Astrocyte (in vitro differentiated cells and primary cell): ENCODE data around the gene SLC16A2. TPM values are rescaled to one million over a fixed set of nuclear protein-coding genes. Genes with fewer than 3 reads are reported as not detected.
"Not testable (repeated sequence)": the region's sequence is repeated elsewhere in the genome, so short reads cannot be mapped to it uniquely, and the experiment has no call there.

ENCODE experiments used
- DNase-seq: peaks from one replicate; pipeline ENCODE4 v3.0.0-alpha.2; 2010; ENCODE audit warnings: low read depth
- FAIRE-seq: peaks from 2 replicates; lab custom pipeline; 2011; peaks lifted over from hg19 to GRCh38; lab: Jason Lieb, UNC
- H2AFZ ChIP-seq: 2 replicates; pipeline ENCODE4 v1.6.0; 2012; ENCODE audit warnings: low read depth, low read length, inconsistent platforms
- H3K27ac ChIP-seq: 2 replicates; pipeline ENCODE4 v1.5.1; 2011; ENCODE audit warnings: low read depth, low read length, inconsistent platforms
- H3K27me3 ChIP-seq: 2 replicates; pipeline ENCODE4 v1.6.0; 2011; ENCODE audit warnings: low read length, inconsistent platforms; ENCODE audit not compliant: insufficient read depth
- H3K36me3 ChIP-seq: 2 replicates; pipeline ENCODE4 v1.5.1; 2011; ENCODE audit warnings: low read length, inconsistent platforms; ENCODE audit not compliant: insufficient read depth
- H3K4me1 ChIP-seq: 2 replicates; pipeline ENCODE4 v1.5.1; 2011; ENCODE audit warnings: low read length, inconsistent platforms; ENCODE audit not compliant: insufficient read depth
- H3K4me2 ChIP-seq: 2 replicates; pipeline ENCODE4 v1.6.0; 2012; ENCODE audit warnings: low read length, inconsistent platforms
- H3K4me3 ChIP-seq: 2 replicates; pipeline ENCODE4 v1.5.1; 2011; ENCODE audit warnings: low read depth, mild to moderate bottlenecking, low read length, inconsistent platforms; ENCODE audit not compliant: insufficient read depth
- H3K79me2 ChIP-seq: 2 replicates; pipeline ENCODE4 v1.6.0; 2012; ENCODE audit warnings: mild to moderate bottlenecking, low read length, inconsistent platforms; ENCODE audit not compliant: insufficient read depth
- H3K9ac ChIP-seq: 2 replicates; pipeline ENCODE4 v1.6.0; 2012; ENCODE audit warnings: mild to moderate bottlenecking, low read length, inconsistent platforms
- H3K9me3 ChIP-seq: 2 replicates; pipeline ENCODE4 v1.5.1; 2012; ENCODE audit warnings: low read depth, mild to moderate bottlenecking, low read length, inconsistent platforms; ENCODE audit not compliant: insufficient read depth
- H4K20me1 ChIP-seq: 2 replicates; pipeline ENCODE4 v1.6.0; 2012; ENCODE audit warnings: low read length, inconsistent platforms; ENCODE audit not compliant: insufficient read depth
- H3K27ac Mint-ChIP-seq: one replicate; pipeline ENCODE4 v1.8.0; 2021; ENCODE audit warnings: mild to moderate bottlenecking, mixed read lengths; ENCODE audit not compliant: unreplicated experiment
- H3K27me3 Mint-ChIP-seq: one replicate; pipeline ENCODE4 v1.8.0; 2021; ENCODE audit warnings: low read depth, mixed read lengths; ENCODE audit not compliant: unreplicated experiment
- H3K36me3 Mint-ChIP-seq: one replicate; pipeline ENCODE4 v1.8.0; 2021; ENCODE audit warnings: low read depth, mixed read lengths; ENCODE audit not compliant: unreplicated experiment
- H3K4me1 Mint-ChIP-seq: one replicate; pipeline ENCODE4 v1.8.0; 2021; ENCODE audit warnings: low read depth, mixed read lengths; ENCODE audit not compliant: unreplicated experiment
- H3K4me3 Mint-ChIP-seq: one replicate; pipeline ENCODE4 v1.8.0; 2021; ENCODE audit warnings: mild to moderate bottlenecking, moderate library complexity, mixed read lengths; ENCODE audit not compliant: unreplicated experiment
- H3K9me3 Mint-ChIP-seq: one replicate; pipeline ENCODE4 v1.8.0; 2021; ENCODE audit warnings: mild to moderate bottlenecking, mixed read lengths; ENCODE audit not compliant: unreplicated experiment
- CTCF ChIP-seq: IDR thresholded peaks from 2 replicates; pipeline ENCODE4 v1.5.1; 2011; ENCODE audit warnings: low read depth, mild to moderate bottlenecking, inconsistent platforms, low read length, moderate library complexity; ENCODE audit not compliant: insufficient read depth
- EZH2 ChIP-seq: IDR thresholded peaks from 2 replicates; pipeline ENCODE4 v1.6.1; 2012; ENCODE audit warnings: mild to moderate bottlenecking, low read length, inconsistent platforms; ENCODE audit not compliant: insufficient read depth
- total RNA-seq: library from RNA; stranded (reverse); gene quantifications from 2 replicates; pipeline ENCODE4 v1.2.1, GENCODE V29; 2021

Gene SLC16A2
- total RNA-seq, 1 donor from 2014 or later: 21.1 TPM

- Histone ChIP-seq H3K9ac (no peak overlapping the region), H3K9me3 (no peaks in the 10 kb centered on the region), H3K27ac (no peak overlapping the region), H4K20me1 (no peaks in the 10 kb centered on the region), H3K79me2 (no peaks in the 10 kb centered on the region), H3K36me3 (no peaks in the 10 kb centered on the region), H3K4me1 (peaks cover 21% of the 10 kb centered on the region), H3K27me3 (no peaks in the 10 kb centered on the region), H2AFZ (no peak overlapping the region), H3K4me2 (no peak overlapping the region), H3K4me3 (no peak overlapping the region)
- H3K4me3 Mint-ChIP-seq: no peak overlapping the region
- H3K27ac Mint-ChIP-seq: no peak overlapping the region
- no peaks in the 10 kb centered on the region for H3K36me3 Mint-ChIP-seq
- no peak for TF ChIP-seq EZH2
- no peak for TF ChIP-seq CTCF
- H3K4me1 Mint-ChIP-seq: peaks cover 18% of the 10 kb centered on the region
- H3K27me3 Mint-ChIP-seq: no peaks in the 10 kb centered on the region
- no peaks in the 10 kb centered on the region for H3K9me3 Mint-ChIP-seq
- FAIRE-seq (no peak), DNase-seq (no peak)
Measured at GRCh38 chrX:74452199-74452481, 30.8 kb downstream of the SLC16A2 start.

- no peaks in the 10 kb centered on the region for H3K79me2 ChIP-seq
- H3K36me3 ChIP-seq: no peaks in the 10 kb centered on the region
- no peak overlapping the region for H3K4me3 ChIP-seq
- no peaks in the 10 kb centered on the region for H3K9me3 ChIP-seq
- H3K9ac ChIP-seq: no peak overlapping the region
- DNase-seq (no peak), FAIRE-seq (no peak)
- no peak overlapping the region for H2AFZ ChIP-seq
- no peak overlapping the region for H3K4me2 ChIP-seq
- no peaks in the 10 kb centered on the region for H3K27me3 Mint-ChIP-seq
- H3K27me3 ChIP-seq: no peaks in the 10 kb centered on the region
- H3K4me3 Mint-ChIP-seq: no peak overlapping the region
- H3K27ac ChIP-seq: no peak overlapping the region
- H3K9me3 Mint-ChIP-seq: no peaks in the 10 kb centered on the region
- no peaks in the 10 kb centered on the region for H3K36me3 Mint-ChIP-seq
- H4K20me1 ChIP-seq: no peaks in the 10 kb centered on the region
- no peak overlapping the region for H3K27ac Mint-ChIP-seq
- peaks cover 18% of the 10 kb centered on the region for H3K4me1 Mint-ChIP-seq
- no peak for TF ChIP-seq EZH2
- TF ChIP-seq CTCF: no peak
- peaks cover 21% of the 10 kb centered on the region for H3K4me1 ChIP-seq
Measured at GRCh38 chrX:74453178-74453577, 31.9 kb downstream of the SLC16A2 start.

DNA sequence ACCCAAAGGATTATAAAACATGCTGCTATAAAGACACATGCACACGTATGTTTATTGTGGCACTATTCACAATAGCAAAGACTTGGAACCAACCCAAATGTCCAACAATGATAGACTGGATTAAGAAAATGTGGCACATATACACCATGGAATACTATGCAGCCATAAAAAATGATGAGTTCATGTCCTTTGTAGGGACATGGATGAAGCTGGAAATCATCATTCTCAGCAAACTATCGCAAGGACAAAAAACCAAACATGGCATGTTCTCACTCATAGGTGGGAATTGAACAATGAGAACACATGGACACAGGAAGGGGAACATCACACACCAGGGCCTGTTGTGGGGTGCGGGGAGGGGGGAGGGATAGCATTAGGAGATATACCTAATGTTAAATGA, 32.9 kb downstream of the SLC16A2 start:
- H3K27ac Mint-ChIP-seq, H3K27ac ChIP-seq, H3K4me2 ChIP-seq, H2AFZ ChIP-seq, H3K27me3 ChIP-seq, H3K9me3 Mint-ChIP-seq, H3K36me3 ChIP-seq, H3K4me3 ChIP-seq, H3K9me3 ChIP-seq, H3K4me3 Mint-ChIP-seq, H3K9ac ChIP-seq, DNase-seq, FAIRE-seq, H4K20me1 ChIP-seq, H3K36me3 Mint-ChIP-seq, H3K79me2 ChIP-seq, H3K27me3 Mint-ChIP-seq: not testable (repeated sequence)
- peaks cover 23% of the 10 kb centered on the region for H3K4me1 Mint-ChIP-seq
- H3K4me1 ChIP-seq: peaks cover 21% of the 10 kb centered on the region
